Erythroblast (primary cell): ENCODE results near the gene NLRP9.

Source experiments
- GATA1 ChIP-seq: IDR thresholded peaks from 2 replicates; pipeline ENCODE4 v1.6.1; 2011; ENCODE audit warnings: low read depth, mild to moderate bottlenecking, control low read depth, low read length, moderate library complexity
- POLR2A ChIP-seq: IDR thresholded peaks from 2 replicates; pipeline ENCODE4 v1.6.1; 2011; ENCODE audit warnings: mild to moderate bottlenecking, low read length

- TF ChIP-seq POLR2A (no peak), GATA1 (no peak)
Measured at GRCh38 chr19:55658846-55659459, 79.2 kb downstream of the NLRP9 start.
